IMR-90 (cell line): ENCODE data around the gene TUB. TPM values are rescaled to one million over a fixed set of nuclear protein-coding genes. Genes with fewer than 3 reads are reported as not detected.
A peak's percentile ranks its signal among the peaks of the same experiment; 100 is the strongest.

Source experiments
- ATAC-seq: fragments of 200-7000 bp; cut with Tn5 transposase; 2 replicates; pipeline ENCODE4 v1.9.1; 2020; ENCODE audit warnings: low read depth, mild to moderate bottlenecking, moderate library complexity
- BruUV-seq: library from RNA; stranded (reverse); fragments of 400-500 nt; replicated peaks from 2 replicates; lab custom pipeline; 2021; lab: Mats Ljungman, UMichigan
- CTCF ChIA-PET: fragments of 300-600 bp; formaldehyde crosslinking; extraction: SDS; loops from one replicate; lab custom pipeline; 2021; ENCODE audit warnings: antibody characterized with exemption; lab: Yijun Ruan, JAX
- POLR2A ChIA-PET: fragments of 300-600 bp; sonication (Branson Sonifier 250); formaldehyde crosslinking; loops from one replicate; lab custom pipeline; 2022; ENCODE audit warnings: antibody characterized with exemption; ENCODE audit not compliant: unreplicated experiment; lab: Charles Lee
- DNase-seq: peaks from one replicate; pipeline ENCODE4 v3.0.0; 2013
- H2AFZ ChIP-seq: replicated peaks from 2 replicates; pipeline ENCODE3; 2013; ENCODE audit warnings: low read length, mild to moderate bottlenecking; ENCODE audit not compliant: poor library complexity
- H2AK5ac ChIP-seq: 2 replicates; pipeline ENCODE4 v1.6.1; 2013; ENCODE audit warnings: low read depth, low read length, inconsistent platforms
- H2AK9ac ChIP-seq: replicated peaks from 2 replicates; pipeline ENCODE3; 2013; ENCODE audit warnings: mild to moderate bottlenecking, low read depth, low read length, moderate library complexity; ENCODE audit not compliant: poor library complexity
- H2BK120ac ChIP-seq: 2 replicates; pipeline ENCODE4 v1.6.1; 2013; ENCODE audit warnings: low read depth, low read length, inconsistent platforms
- H2BK15ac ChIP-seq: 3 replicates; pipeline ENCODE4 v1.6.1; 2013; ENCODE audit warnings: low read depth, low read length, inconsistent platforms
- H2BK20ac ChIP-seq: 2 replicates; pipeline ENCODE4 v1.6.1; 2013; ENCODE audit warnings: low read depth, mild to moderate bottlenecking, inconsistent platforms, low read length, moderate library complexity
- H2BK5ac ChIP-seq: 2 replicates; pipeline ENCODE4 v1.6.1; 2013; ENCODE audit warnings: mild to moderate bottlenecking, low read depth, low read length, inconsistent platforms; ENCODE audit not compliant: poor library complexity, severe bottlenecking
- H3K14ac ChIP-seq: replicated peaks from 2 replicates; pipeline ENCODE4 v1.6.1; 2013; ENCODE audit warnings: low read depth, low read length, inconsistent platforms
- H3K18ac ChIP-seq: 2 replicates; pipeline ENCODE4 v1.6.1; 2013; ENCODE audit warnings: low read depth, low read length, control low read depth
- H3K23ac ChIP-seq: 2 replicates; pipeline ENCODE4 v1.6.1; 2013; ENCODE audit warnings: low read depth, low read length, inconsistent platforms
- H3K27ac ChIP-seq: 2 replicates; pipeline ENCODE4 v1.5.1; 2013; ENCODE audit warnings: mild to moderate bottlenecking, control low read depth, low read length; ENCODE audit not compliant: insufficient read depth
- H3K27me3 ChIP-seq: 2 replicates; pipeline ENCODE4 v1.6.1; 2013; ENCODE audit warnings: low read length; ENCODE audit not compliant: control insufficient read depth, insufficient read depth
- H3K36me3 ChIP-seq: 2 replicates; pipeline ENCODE4 v1.6.1; 2013; ENCODE audit warnings: low read length, mixed read lengths; ENCODE audit not compliant: control insufficient read depth, insufficient read depth
- H3K4ac ChIP-seq: 2 replicates; pipeline ENCODE4 v1.6.1; 2013; ENCODE audit warnings: low read depth, low read length, inconsistent platforms
- H3K4me1 ChIP-seq: 2 replicates; pipeline ENCODE4 v1.6.1; 2013; ENCODE audit warnings: low read length, mixed read lengths; ENCODE audit not compliant: control insufficient read depth, insufficient read depth
- H3K4me2 ChIP-seq: 2 replicates; pipeline ENCODE4 v1.6.1; 2013; ENCODE audit warnings: low read depth, mild to moderate bottlenecking, control low read depth, low read length, moderate library complexity
- H3K4me3 ChIP-seq: 2 replicates; pipeline ENCODE4 v1.5.1; 2013; ENCODE audit warnings: low read depth, mild to moderate bottlenecking, control low read depth, low read length, moderate library complexity; ENCODE audit not compliant: insufficient read depth
- H3K56ac ChIP-seq: 2 replicates; pipeline ENCODE4 v1.6.1; 2013; ENCODE audit warnings: low read length, inconsistent platforms; ENCODE audit not compliant: insufficient read depth; ENCODE audit errors: extremely low read depth
- H3K79me1 ChIP-seq, 2 experiments: 2 replicates each; pipeline ENCODE4 v1.6.1; 2013; ENCODE audit warnings: low read length in 2 of 2, inconsistent platforms in 1 of 2, low read depth in 1 of 2
- H3K9ac ChIP-seq: 2 replicates; pipeline ENCODE4 v1.6.1; 2013; ENCODE audit warnings: low read depth, low read length, control low read depth
- H3K9me1 ChIP-seq: 2 replicates; pipeline ENCODE4 v1.6.1; 2013; ENCODE audit warnings: low read length, inconsistent platforms; ENCODE audit not compliant: insufficient read depth
- H3K9me3 ChIP-seq: 2 replicates; pipeline ENCODE4 v1.6.1; 2013; ENCODE audit warnings: low read length; ENCODE audit not compliant: control insufficient read depth, insufficient read depth
- H4K20me1 ChIP-seq: 2 replicates; pipeline ENCODE4 v1.6.1; 2013; ENCODE audit warnings: low read length, inconsistent platforms; ENCODE audit not compliant: insufficient read depth
- H4K5ac ChIP-seq: 2 replicates; pipeline ENCODE4 v1.6.1; 2013; ENCODE audit warnings: mild to moderate bottlenecking, low read depth, low read length, control low read depth
- H4K8ac ChIP-seq, 2 experiments: 2 replicates each; pipeline ENCODE4 v1.6.1; 2013; ENCODE audit warnings: low read depth in 2 of 2, low read length in 2 of 2, control low read depth in 1 of 2, inconsistent platforms in 1 of 2
- H4K91ac ChIP-seq: 2 replicates; pipeline ENCODE4 v1.6.1; 2013; ENCODE audit warnings: low read depth, low read length, inconsistent platforms; ENCODE audit not compliant: insufficient read depth
- BHLHE40 ChIP-seq: fragments of 150-350 bp; IDR thresholded peaks from 2 replicates; pipeline ENCODE4 v1.6.1; 2016; ENCODE audit warnings: mild to moderate bottlenecking, low read depth, low read length
- CEBPB ChIP-seq: IDR thresholded peaks from 2 replicates; pipeline ENCODE4 v1.6.1; 2012; ENCODE audit warnings: low read depth, low read length, improper control_type of control experiment
- CHD1 ChIP-seq: IDR thresholded peaks from 2 replicates; pipeline ENCODE4 v1.6.1; 2012; ENCODE audit warnings: low read depth, low read length, improper control_type of control experiment
- CTCF ChIP-seq: conservative IDR thresholded peaks from 2 replicates; pipeline ENCODE4 v1.5.1; 2012; ENCODE audit warnings: mild to moderate bottlenecking, low read depth, low read length, improper control_type of control experiment
- FOS ChIP-seq: fragments of 150-350 bp; IDR thresholded peaks from 2 replicates; pipeline ENCODE4 v1.6.1; 2016; ENCODE audit warnings: low read depth, low read length
- MAFK ChIP-seq: IDR thresholded peaks from 2 replicates; pipeline ENCODE4 v1.6.1; 2012; ENCODE audit warnings: low read depth, low read length, improper control_type of control experiment
- MAZ ChIP-seq: IDR thresholded peaks from 2 replicates; pipeline ENCODE4 v1.6.1; 2012; ENCODE audit warnings: low read depth, mild to moderate bottlenecking, low read length, improper control_type of control experiment, moderate library complexity, borderline replicate concordance
- MXI1 ChIP-seq: IDR thresholded peaks from 2 replicates; pipeline ENCODE4 v1.6.1; 2012; ENCODE audit warnings: low read depth, mild to moderate bottlenecking, low read length, moderate library complexity, borderline replicate concordance
- NFE2L2 ChIP-seq: fragments of 150-350 bp; IDR thresholded peaks from 2 replicates; pipeline ENCODE4 v1.6.1; 2016; ENCODE audit warnings: low read depth, mild to moderate bottlenecking, low read length
- POLR2A ChIP-seq: IDR thresholded peaks from 2 replicates; pipeline ENCODE4 v1.6.1; 2012; ENCODE audit warnings: mild to moderate bottlenecking, low read depth, low read length
- RAD21 ChIP-seq: IDR thresholded peaks from 2 replicates; pipeline ENCODE4 v1.6.1; 2012; ENCODE audit warnings: low read length, improper control_type of control experiment
- RCOR1 ChIP-seq: IDR thresholded peaks from 2 replicates; pipeline ENCODE4 v1.6.1; 2012; ENCODE audit warnings: mild to moderate bottlenecking, low read length, improper control_type of control experiment; ENCODE audit not compliant: insufficient replicate concordance
- RFX5 ChIP-seq: IDR thresholded peaks from 2 replicates; pipeline ENCODE4 v1.8.0; 2012; ENCODE audit warnings: low read depth, mild to moderate bottlenecking, low read length, moderate library complexity
- SMC3 ChIP-seq: fragments of 150-350 bp; IDR thresholded peaks from 2 replicates; pipeline ENCODE4 v1.6.1; 2016; ENCODE audit warnings: low read depth, mild to moderate bottlenecking, antibody characterized with exemption, low read length, moderate library complexity
- WGBS, 2 experiments: methylation state at CpG; one replicate each; pipeline versions ENCODE4 v1.1.5 to v1.1.7; 2013; ENCODE audit warnings: missing lambda C conversion rate in 2 of 2; ENCODE audit not compliant: insufficient read length in 1 of 2; ENCODE audit errors: extremely low coverage in 2 of 2; 5-methylcytosine and 5-hydroxymethylcytosine counted together
- dilution Hi-C: fragments of 300-500 bp; cut with HindIII; formaldehyde crosslinking; loops from one replicate; pipeline ENCODE4 v1.14.3; 2018; ENCODE audit warnings: low sequenced_read_pairs; ENCODE audit not compliant: unreplicated experiment
- in situ Hi-C: fragments of 300-500 bp; cut with MboI; formaldehyde crosslinking; loops from 3 replicates; pipeline ENCODE4 v1.14.3; 2019; ENCODE audit warnings: low sequenced_read_pairs, inconsistent platforms, mixed read lengths
- intact Hi-C: fragments of 100-400 bp; cut with micrococcal nuclease; formaldehyde crosslinking; loops from 2 replicates; pipeline ENCODE4 v1.10.0; 2022
- polyA plus RNA-seq, 3 experiments: library from polyadenylated mRNA; depleted of rRNA; stranded (reverse); fragments of >200 nt; gene quantifications; 2 replicates each; pipeline ENCODE4 v1.2.3, GENCODE V29; 2012; ENCODE audit warnings: low replicate concordance in 1 of 3
- total RNA-seq: library from RNA; depleted of rRNA; stranded (reverse); fragments of >200 nt; gene quantifications from 2 replicates; pipeline ENCODE4 v1.2.3, GENCODE V29; 2012
- TF ChIP-seq, protein P1 (sequence below): fragments of 150-350 bp; IDR thresholded peaks from 2 replicates; pipeline ENCODE4 v1.6.1; 2017; ENCODE audit warnings: mild to moderate bottlenecking, antibody characterized with exemption, low read length, low read depth

TUB gene
- total and polyA plus RNA-seq, 2 of the 4 experiments (the other 2 are of a cell fraction) = 11.8 to 12.9 TPM

- Histone ChIP-seq H2BK5ac (no peak overlapping the region), H2AFZ (peak overlapping the region; percentile 25), H2BK15ac (no peak overlapping the region), H2BK120ac (peak overlapping the region; percentile 9; the same call in 1 of the 2 replicates), H3K79me1 (no peaks in the 10 kb centered on the region), H3K4me1 (peaks cover 10% of the 10 kb centered on the region), H3K9me1 (peaks cover 17% of the 10 kb centered on the region), H3K4ac (peak overlapping the region; percentile 26), H4K5ac (no peak overlapping the region), H4K8ac (no peak overlapping the region), H3K36me3 (no peaks in the 10 kb centered on the region), H3K4me2 (no peak overlapping the region), H3K9ac (no peak overlapping the region), H4K91ac (no peak overlapping the region), H3K18ac (no peak overlapping the region), H3K27me3 (no peaks in the 10 kb centered on the region; the same call in 1 of the 2 replicates), H3K9me3 (no peaks in the 10 kb centered on the region), H3K23ac (no peak overlapping the region), H3K14ac (no peak overlapping the region; the same call in 1 of the 2 replicates), H2AK9ac (peak overlapping the region; percentile 86), H3K4me3 (no peak overlapping the region), H2BK20ac (no peak overlapping the region), H2AK5ac (peak overlapping the region; percentile 79), H4K20me1 (no peaks in the 10 kb centered on the region), H3K56ac (no peak overlapping the region), H3K27ac (no peak overlapping the region)
- ChIA-PET POLR2A (no interaction called here), CTCF (no interaction called here)
- dilution Hi-C loops = no loop called here
- in situ Hi-C loops = no loop called here
- ATAC-seq (peak; percentile 71), DNase-seq (peak; percentile 94)
- intact Hi-C loops = no loop called here
- BruUV-seq = no TSS peak
- WGBS, 2 experiments = 60% methylated on average over 1 of the region's 12 CpGs; no CpG with 5 or more reads in 1 of the 2 experiments
- TF ChIP-seq MAFK (peak; percentile 51), CEBPB (peak; percentile 78), RCOR1 (no peak), RFX5 (peak; percentile 77), CTCF (no peak), MXI1 (no peak), NFE2L2 (peak; percentile 61), BHLHE40 (peak; percentile 79; the same call in 1 of the 2 replicates), SMC3 (no peak), MAZ (no peak; the same call in none of the 2 replicates), POLR2A (no peak; the same call in 1 of the 2 replicates), CHD1 (no peak), FOS (peak; percentile 31; the same call in 1 of the 2 replicates), RAD21 (no peak)
- TF ChIP-seq, protein P1, sequence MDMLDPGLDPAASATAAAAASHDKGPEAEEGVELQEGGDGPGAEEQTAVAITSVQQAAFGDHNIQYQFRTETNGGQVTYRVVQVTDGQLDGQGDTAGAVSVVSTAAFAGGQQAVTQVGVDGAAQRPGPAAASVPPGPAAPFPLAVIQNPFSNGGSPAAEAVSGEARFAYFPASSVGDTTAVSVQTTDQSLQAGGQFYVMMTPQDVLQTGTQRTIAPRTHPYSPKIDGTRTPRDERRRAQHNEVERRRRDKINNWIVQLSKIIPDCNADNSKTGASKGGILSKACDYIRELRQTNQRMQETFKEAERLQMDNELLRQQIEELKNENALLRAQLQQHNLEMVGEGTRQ = no peak
Observed at GRCh38 chr11:8060801-8061554, 20.0 kb upstream of the TUB start.
